GM19239 (cell line): ENCODE data around the gene DNAH10.

Source experiments
- DNase-seq: peaks from one replicate; pipeline ENCODE4 v3.0.0; 2011; ENCODE audit warnings: low spot score; ENCODE audit not compliant: insufficient read length
- FAIRE-seq: peaks from 2 replicates; lab custom pipeline; 2011; peaks lifted over from hg19 to GRCh38; lab: Jason Lieb, UNC

DNAH10 gene

GRCh38 chr12:123836292-123836691 is 74.2 kb downstream of the DNAH10 start:
- no peak for FAIRE-seq
- DNase-seq, result no peak

- no peak for DNase-seq
- FAIRE-seq, result no peak
Observed at GRCh38 chr12:123839826-123840225, 77.7 kb downstream of the DNAH10 start.

GRCh38 chr12:123840765-123841425 is 78.8 kb downstream of the DNAH10 start:
- DNase-seq (no peak), FAIRE-seq (no peak)

DNA sequence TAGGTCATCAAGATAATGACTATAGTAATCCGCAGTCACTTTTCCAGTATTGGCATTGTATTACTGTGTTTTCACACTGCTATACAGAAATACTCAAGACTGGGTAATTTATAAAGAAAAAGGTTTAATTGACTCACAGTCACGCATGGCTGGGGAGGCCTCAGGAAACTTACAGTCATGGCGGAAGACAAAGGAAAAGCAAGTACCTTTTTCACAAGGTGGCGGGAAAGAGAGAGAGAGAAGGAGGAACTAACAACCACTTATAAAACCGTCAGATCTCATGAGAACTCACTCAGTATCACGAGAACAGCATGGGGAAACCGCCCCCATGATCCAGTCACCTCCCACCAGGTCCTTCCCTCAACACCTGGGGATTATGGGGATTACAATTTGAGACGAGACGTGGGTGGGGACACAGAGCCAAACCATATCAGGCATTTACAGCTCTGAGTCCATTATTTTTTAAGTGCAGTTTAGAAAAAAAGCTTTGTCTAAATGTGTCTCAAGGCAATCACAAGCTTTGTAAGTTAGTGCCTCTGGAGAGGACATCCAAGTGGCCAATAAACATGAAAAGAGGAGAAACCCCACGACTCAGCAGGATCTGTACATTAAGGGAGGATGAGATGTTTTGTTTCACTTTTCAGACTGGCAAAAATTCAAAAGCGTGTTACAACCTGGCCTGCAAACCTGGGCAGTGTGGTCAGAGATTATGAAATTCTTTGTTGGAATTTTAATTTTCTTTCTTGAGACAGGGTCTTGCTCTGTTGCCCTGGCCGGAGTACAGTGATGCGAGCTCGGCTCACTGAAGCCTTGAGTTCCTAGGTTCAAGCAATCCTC is 82.0 kb downstream of the DNAH10 start:
- DNase-seq (no peak), FAIRE-seq (no peak)

DNA sequence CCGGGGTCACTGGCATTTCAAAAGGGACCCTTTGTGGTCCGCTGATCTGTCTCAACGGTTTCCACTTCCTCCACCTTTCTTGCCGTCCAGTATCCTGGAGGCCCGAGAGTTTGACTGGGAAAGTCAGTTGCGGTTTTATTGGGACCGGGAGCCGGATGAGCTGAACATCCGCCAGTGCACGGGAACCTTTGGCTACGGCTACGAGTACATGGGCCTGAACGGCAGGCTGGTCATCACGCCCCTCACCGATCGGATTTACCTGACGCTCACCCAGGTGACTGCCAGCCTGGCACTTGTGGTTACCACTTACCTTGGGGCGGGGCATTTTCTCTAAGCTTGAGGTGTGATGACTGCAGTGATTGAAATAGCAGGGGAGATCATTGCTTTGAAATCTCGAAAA is 83.8 kb downstream of the DNAH10 start:
- FAIRE-seq (no peak), DNase-seq (no peak)

DNA sequence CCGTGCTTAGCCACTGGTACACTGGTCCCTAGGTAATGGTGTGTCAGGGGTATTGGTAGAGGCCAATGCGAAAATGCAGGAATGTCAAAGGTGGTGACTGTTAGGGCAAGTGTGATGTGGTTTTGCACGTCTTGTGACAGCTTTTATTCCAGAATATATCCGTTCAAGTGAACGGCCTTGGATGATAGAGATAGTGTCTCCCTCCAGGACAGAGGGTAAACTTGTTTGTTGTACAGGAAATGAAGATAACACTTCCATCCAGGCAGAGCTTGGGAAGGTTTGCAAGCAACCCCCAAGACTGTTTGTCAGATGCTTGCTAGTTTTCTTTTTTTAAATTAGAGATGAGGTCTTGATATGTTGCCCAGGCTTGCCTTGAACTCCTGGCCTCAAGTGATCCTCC is 84.2 kb downstream of the DNAH10 start:
- FAIRE-seq (no peak), DNase-seq (no peak)

GRCh38 chr12:123847019-123847418 is 84.9 kb downstream of the DNAH10 start:
- DNase-seq, result no peak
- no peak for FAIRE-seq

GRCh38 chr12:123847876-123848275 is 85.8 kb downstream of the DNAH10 start:
- FAIRE-seq (no peak), DNase-seq (no peak)

DNA sequence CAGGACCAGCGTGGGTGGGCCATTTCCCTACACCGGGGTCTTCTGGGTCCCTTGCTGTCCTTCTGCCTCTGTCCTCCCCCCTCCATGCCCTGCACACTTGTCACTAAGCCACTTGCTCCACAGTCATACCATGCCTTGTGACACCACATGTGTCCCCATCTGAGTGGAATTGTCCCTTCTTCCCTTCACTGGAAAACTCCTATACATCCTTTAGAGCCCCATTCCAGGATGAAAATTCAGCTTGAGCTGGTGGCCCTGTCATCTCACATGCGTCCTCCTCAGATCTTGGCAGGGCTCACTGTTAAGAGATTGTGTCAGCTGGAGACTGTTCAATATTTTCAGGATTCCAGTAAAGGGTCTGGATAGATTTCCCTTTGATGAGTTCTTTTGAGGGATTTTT is 87.4 kb downstream of the DNAH10 start:
- FAIRE-seq, result no peak
- no peak for DNase-seq

DNA sequence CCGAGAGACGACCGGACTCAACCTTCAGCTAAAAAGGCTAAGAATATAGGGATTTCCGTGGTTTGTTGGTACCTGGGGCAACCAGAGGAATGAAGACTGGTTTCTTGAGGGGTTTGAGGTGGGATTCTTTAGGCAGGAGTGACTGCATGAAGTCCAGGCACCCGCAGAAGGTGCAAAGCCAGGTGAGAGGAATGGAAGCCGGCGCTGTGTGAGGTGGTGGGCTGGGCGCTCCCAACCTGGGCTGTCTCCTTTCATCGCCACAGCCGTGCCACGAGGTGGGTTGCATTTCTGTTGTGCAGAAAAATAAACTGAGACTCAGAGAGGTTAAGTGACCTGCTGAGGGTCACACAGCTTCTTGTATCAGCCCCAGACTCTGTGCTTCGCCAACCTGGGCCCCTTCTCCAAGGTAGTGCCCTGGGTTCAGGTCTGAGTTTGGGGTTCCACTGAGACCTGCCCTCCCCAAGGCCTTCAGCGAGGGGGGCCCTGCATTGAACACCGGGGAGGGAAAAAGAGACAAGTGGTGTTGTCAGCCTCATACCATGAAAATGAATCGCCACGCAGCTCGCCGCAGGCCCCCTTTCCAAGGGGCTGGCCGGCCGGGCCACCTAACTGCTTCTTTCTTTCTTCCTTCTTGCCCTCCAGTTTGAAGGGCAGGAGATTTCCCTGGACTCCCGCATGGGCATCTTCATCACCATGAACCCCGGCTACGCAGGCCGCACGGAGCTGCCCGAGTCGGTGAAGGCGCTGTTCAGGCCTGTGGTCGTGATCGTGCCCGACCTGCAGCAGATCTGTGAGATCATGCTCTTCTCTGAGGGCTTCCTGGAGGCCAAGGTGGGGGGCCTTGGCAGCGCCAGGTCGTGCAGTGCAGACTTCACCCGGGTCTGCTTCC is 88.4 kb downstream of the DNAH10 start:
- DNase-seq (no peak), FAIRE-seq (no peak)

DNA sequence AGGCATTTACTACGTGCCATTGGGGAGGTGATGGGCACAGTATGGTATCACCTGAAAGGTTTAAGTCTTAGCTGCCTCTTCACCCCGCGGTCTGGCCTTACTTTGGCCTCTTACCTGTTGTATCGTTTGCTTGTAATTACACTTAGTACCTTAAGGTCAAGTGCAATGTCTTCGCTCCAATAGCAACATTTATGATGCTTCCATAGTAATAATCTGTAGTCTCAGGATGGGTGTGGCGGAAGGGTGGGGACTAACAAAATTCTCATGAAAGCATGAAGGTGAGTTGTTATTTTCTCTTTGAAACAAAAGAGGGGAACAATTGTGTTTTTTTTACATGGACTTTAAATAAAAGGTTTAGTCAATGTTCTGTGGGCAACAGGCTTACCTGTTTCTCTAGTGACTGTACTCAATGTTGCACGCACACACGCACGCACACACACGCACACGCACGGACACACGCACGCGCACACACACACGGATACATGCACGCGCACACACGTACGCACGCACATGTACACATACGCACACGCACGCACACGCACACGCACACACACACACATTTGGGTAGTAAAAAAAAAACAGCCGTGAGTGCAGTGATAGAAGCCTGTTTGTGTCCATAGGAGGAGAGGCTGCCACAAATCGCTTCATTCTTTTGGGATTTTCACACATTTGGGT is 91.4 kb downstream of the DNAH10 start:
- no peak for FAIRE-seq
- DNase-seq, result no peak

DNA sequence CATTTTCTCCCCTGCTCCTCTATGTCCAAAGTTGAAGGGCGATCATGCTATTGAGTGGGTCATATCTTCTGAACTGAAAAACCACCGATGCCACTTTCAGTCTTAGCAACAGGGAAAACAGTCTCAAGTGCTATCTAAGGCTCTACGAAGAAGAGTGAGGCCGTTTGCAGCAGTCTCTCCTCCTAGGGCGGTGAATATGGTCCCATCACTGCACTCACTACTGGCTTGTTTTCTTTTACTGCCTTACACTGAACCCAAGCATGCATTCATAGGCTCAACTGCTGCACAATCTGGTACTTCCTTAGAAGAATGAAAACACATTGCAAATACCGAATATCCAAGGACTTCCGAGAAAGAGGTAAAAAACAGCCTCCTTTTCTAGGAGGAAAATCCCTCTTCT is 92.1 kb downstream of the DNAH10 start:
- no peak for FAIRE-seq

DNA sequence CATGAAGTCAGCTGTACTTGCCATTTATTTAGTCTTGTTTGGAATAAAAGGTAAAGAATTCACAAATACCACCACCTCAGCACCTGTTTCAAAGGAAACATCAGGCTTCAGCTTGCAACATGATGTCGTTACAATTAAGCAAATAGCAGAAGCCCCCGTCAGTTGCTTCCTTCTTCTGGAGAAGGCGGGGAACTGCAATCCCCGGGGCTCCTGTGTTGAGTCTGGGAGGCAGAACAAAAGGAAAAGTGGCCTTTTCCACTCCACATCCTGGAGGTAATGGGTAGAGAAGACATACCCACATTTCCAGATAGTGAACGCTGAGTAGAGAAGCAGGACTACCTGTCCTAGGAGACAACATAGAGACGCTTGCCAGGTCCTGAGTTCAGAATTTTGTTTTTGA is 92.8 kb downstream of the DNAH10 start:
- DNase-seq, result no peak
- FAIRE-seq, result no peak

More for the DNA sequence above, 92.1 kb downstream of the DNAH10 start:
- DNase-seq, result no peak

DNA sequence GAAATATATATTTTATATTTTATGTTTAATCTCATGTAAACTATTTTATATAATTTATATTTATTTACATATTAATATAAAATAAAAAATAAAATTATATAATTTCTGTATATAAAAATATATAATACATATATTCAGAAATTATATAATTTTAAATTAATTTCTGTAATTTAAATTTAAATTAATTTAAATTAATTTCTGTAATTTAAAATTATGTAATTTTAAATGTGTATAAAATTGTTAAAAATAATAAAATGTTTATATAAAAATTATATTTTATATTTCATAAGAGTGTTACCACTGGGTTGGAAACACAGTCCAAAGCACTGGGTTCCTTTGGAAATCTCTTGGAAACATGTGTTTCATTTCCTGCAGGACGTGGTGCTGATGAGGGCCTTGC is 94.6 kb downstream of the DNAH10 start:
- FAIRE-seq, result no peak
- DNase-seq, result no peak

- no peak for FAIRE-seq
Observed at GRCh38 chr12:123858176-123858575, 96.1 kb downstream of the DNAH10 start.

GRCh38 chr12:123859035-123859434 is 96.9 kb downstream of the DNAH10 start:
- DNase-seq, result no peak
- no peak for FAIRE-seq

More at GRCh38 chr12:123858176-123858575, 96.1 kb downstream of the DNAH10 start:
- no peak for DNase-seq

DNA sequence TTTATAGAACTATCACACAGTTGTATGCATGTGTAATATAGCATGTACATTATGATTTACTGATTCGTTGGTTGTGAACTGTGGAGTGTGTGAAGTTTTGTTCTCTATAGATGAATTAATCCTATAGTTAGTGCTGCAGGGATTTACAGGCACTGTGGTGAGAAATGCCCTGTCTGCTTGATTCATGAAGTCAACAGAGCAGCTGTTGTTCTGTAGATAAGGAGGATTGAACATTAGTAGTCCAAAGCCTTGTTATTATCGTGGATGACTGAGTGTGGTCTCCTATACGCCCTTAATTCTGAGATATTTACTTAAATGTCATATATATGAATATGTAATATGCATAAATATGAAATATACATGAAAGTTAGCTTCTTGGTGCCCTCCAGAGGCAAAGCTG is 98.3 kb downstream of the DNAH10 start:
- no peak for FAIRE-seq
- DNase-seq, result no peak

DNA sequence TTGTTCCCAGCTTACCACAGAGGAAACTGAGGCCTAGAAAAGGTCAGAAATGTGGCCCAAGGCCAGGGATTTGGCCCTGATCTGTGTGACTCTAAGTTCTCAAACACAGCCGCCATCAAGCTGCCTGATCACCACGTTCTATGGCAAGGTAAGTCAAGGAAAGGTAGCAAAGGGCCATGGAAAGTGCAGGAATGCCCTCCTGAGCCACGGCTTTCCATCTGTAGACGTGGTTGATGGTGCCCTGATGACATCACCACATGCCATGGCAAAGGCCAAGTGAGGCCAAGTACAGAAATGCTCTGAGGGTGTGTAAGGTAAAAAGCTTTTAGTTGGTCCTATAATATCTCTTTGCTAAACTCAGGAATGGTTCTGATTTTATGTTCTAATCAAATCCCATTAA is 99.3 kb downstream of the DNAH10 start:
- DNase-seq (no peak), FAIRE-seq (no peak)

DNA sequence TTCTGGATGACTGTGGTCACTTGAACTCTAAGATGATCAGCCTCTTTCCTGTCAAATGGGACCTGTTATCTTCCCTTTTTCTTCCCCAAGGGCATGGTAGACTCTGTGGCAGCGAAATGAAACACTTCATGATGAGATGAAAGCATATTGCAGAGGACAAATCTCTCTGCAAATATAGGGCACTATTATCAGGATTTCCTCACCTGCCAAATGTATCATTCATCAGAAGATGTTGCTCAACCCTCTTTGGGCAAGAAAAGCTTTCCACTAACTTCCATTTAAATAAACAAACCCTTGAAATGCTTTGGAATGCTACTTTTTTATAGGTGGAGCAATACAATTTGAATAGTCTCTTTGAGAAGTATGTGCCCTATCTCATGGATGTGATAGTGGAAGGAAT is 105.0 kb downstream of the DNAH10 start:
- no peak for DNase-seq
- no peak for FAIRE-seq

DNA sequence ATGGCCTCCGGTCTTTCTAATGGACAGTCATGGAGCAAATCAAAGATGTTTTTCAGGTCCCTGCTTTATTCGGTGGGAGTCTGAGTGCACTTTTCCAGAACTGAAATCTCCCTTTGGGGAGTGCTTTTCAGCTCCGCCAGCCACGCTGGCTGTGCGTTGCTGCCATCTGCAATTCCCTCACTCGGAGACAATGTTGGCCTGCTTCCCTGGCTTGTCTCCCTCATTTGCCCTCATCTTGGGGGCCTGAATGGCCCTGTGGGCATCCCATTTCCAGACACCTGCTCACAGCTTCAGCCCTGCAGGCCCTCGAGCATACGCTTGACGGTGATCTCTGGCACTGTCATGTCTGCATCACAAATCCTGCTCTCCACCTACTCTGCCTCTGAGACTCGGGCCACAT is 106.7 kb downstream of the DNAH10 start:
- DNase-seq, result no peak
- no peak for FAIRE-seq
